Left ventricle myocardium inferior (tissue), 1 donor: Measurements from ENCODE around the gene CDK6. TPM values are rescaled to one million over a fixed set of nuclear protein-coding genes. Genes with fewer than 3 reads are reported as not detected.

Source experiments
- DNase-seq: peaks from one replicate; pipeline ENCODE4 v3.0.0-alpha.2; 2020
- H3K27ac ChIP-seq: fragments of 200-600 bp; replicated peaks from 2 replicates; pipeline ENCODE4 v1.8.0; 2021
- H3K27me3 ChIP-seq: fragments of 200-600 bp; 2 replicates; pipeline ENCODE4 v1.8.0; 2021; ENCODE audit warnings: low read depth
- H3K36me3 ChIP-seq: fragments of 200-600 bp; 2 replicates; pipeline ENCODE4 v1.8.0; 2021
- H3K4me1 ChIP-seq: fragments of 200-600 bp; 2 replicates; pipeline ENCODE4 v1.8.0; 2021
- H3K4me3 ChIP-seq: fragments of 200-600 bp; 2 replicates; pipeline ENCODE4 v1.8.0; 2021; ENCODE audit warnings: mild to moderate bottlenecking, moderate library complexity
- H3K9me3 ChIP-seq: fragments of 200-600 bp; replicated peaks from 2 replicates; pipeline ENCODE4 v1.8.0; 2021
- intact Hi-C: fragments of 100-400 bp; cut with micrococcal nuclease; formaldehyde crosslinking; loops from one replicate; pipeline ENCODE4 v1.11.0; 2022
- total RNA-seq: library from RNA; stranded (reverse); fragmentation: NEBNext Ultra II Directional; extraction: Animal tissue kit (Norgen Biotek cat#: 25700); gene quantifications from one replicate; pipeline ENCODE4 v1.2.1, GENCODE V29; 2021
- TF ChIP-seq, protein P1 (sequence below): fragments of 200-600 bp; IDR thresholded peaks from 2 replicates; pipeline ENCODE4 v1.8.0; 2021; ENCODE audit warnings: antibody characterized with exemption, mild to moderate bottlenecking, borderline replicate concordance
- donor health status: DM: no; HTN: yes; CAD: no; lungs with severe emphysema.

CDK6 gene
- total RNA-seq, 1 donor from 2014 or later = 16.5 TPM

DNA sequence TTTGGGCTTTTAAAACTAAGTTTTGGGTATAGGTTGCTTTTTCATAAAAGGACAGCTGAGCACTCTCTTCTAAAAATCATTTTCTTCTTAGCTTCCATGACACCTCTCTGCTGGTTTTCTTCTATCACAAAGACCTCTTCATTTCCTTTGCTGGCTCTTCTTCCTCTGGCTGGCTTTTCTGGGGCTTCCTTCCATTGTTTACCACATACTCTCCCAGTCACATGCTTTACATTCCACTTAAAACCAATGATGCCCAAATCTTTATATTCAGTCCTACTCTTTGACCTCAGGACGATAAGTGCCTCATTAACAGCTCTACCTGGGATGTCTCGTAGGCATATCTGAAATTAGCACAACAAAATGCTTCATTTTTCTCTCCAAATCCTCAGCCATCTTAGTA lies 273.0 kb downstream of the CDK6 start:
- Histone ChIP-seq H3K27ac (no peak overlapping the region), H3K4me1 (peaks cover 7% of the 10 kb centered on the region), H3K9me3 (no peaks in the 10 kb centered on the region), H3K4me3 (no peak overlapping the region), H3K27me3 (no peaks in the 10 kb centered on the region), H3K36me3 (peaks cover 69% of the 10 kb centered on the region)
- no peak for DNase-seq
- intact Hi-C loops = no loop called here
- TF ChIP-seq, protein P1, sequence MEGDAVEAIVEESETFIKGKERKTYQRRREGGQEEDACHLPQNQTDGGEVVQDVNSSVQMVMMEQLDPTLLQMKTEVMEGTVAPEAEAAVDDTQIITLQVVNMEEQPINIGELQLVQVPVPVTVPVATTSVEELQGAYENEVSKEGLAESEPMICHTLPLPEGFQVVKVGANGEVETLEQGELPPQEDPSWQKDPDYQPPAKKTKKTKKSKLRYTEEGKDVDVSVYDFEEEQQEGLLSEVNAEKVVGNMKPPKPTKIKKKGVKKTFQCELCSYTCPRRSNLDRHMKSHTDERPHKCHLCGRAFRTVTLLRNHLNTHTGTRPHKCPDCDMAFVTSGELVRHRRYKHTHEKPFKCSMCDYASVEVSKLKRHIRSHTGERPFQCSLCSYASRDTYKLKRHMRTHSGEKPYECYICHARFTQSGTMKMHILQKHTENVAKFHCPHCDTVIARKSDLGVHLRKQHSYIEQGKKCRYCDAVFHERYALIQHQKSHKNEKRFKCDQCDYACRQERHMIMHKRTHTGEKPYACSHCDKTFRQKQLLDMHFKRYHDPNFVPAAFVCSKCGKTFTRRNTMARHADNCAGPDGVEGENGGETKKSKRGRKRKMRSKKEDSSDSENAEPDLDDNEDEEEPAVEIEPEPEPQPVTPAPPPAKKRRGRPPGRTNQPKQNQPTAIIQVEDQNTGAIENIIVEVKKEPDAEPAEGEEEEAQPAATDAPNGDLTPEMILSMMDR = no peak

- H3K36me3 ChIP-seq = peaks cover 43% of the 10 kb centered on the region
- intact Hi-C loops = no loop called here
- TF ChIP-seq, protein P1 = no peak
Observed at GRCh38 chr7:92560602-92561001, 275.8 kb downstream of the CDK6 start.

DNA sequence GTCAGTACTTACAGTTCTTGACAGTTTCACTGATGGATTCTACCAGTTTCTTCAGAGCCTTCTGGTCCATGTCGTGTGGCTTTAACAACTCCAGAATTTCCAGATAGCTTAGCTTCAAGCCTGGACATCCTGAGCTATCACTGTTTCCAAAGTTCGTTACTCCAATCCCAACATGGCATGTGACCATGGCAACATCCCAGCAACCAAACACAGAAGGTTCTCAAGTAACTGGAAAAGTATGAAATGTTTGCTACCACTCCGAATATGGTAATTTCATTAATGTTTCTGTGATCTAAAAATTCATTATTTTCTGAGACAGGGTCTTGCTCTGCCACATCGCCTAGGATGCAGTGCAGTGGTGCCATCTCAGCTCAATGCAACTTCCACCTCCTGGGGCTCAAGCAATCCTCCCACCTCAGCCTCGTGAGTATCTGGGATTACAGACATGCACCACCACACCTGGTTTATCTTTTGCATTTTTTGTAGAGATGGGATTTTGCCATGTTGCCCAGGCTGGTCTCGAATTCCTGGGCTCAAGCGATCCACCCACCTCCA lies 278.5 kb downstream of the CDK6 start:
- Histone ChIP-seq H3K9me3 (no peaks in the 10 kb centered on the region), H3K4me3 (no peak overlapping the region), H3K36me3 (peaks cover 18% of the 10 kb centered on the region), H3K4me1 (peaks cover 7% of the 10 kb centered on the region), H3K27me3 (no peaks in the 10 kb centered on the region), H3K27ac (no peak overlapping the region)
- DNase-seq = no peak
- intact Hi-C loops = no loop called here
- TF ChIP-seq, protein P1 = no peak

More at GRCh38 chr7:92560602-92561001, 275.8 kb downstream of the CDK6 start:
- Histone ChIP-seq H3K27ac (no peak overlapping the region), H3K4me1 (peaks cover 7% of the 10 kb centered on the region), H3K4me3 (no peak overlapping the region), H3K27me3 (no peaks in the 10 kb centered on the region), H3K9me3 (no peaks in the 10 kb centered on the region)
- no peak for DNase-seq

DNA sequence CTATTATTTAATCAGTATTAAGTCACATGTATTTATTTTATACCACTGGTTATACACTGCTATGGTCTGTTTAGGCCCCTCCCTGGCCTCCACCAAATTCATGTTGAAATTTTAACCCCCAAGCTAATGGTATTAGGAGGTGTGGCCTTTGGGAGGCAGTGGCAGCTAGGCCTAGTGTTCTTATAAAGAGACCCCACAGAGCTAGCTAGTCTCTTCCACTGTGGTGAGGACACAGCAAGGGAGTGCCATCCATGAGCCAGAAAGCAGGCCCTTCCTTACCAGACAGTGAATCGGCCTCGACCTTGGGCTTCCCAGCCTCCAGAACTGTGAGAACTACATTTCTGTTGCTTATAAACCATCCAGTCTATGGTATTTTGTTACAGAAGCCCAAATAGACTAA lies 279.1 kb downstream of the CDK6 start:
- TF ChIP-seq, protein P1 = no peak
- Histone ChIP-seq H3K27me3 (no peaks in the 10 kb centered on the region), H3K27ac (no peak overlapping the region), H3K4me1 (peaks cover 7% of the 10 kb centered on the region), H3K4me3 (no peak overlapping the region), H3K9me3 (no peaks in the 10 kb centered on the region), H3K36me3 (peaks cover 16% of the 10 kb centered on the region)
- intact Hi-C loops = no loop called here
- no peak for DNase-seq

Other genes starting within 250 kb of the CDK6 start
- gene FAM133B, start 246.2 kb downstream of the CDK6 start, total RNA-seq = 13.6 TPM